SK-N-SH treated with all-trans-retinoic acid at 6 μM for 48 hours (cell line): ENCODE data around the gene C15orf39.

Source experiments
- ARNTL ChIP-seq: fragments of 450-650 bp; formaldehyde crosslinking; IDR thresholded peaks from 2 replicates; pipeline ENCODE4 v1.5.0; 2020; ENCODE audit warnings: low read depth, mild to moderate bottlenecking, moderate library complexity, borderline replicate concordance
- BACH2 ChIP-seq: fragments of 250-450 bp; sonication (Bioruptor Pico); IDR thresholded peaks from 2 replicates; pipeline ENCODE4 v1.9.0; 2021; ENCODE audit warnings: mild to moderate bottlenecking, borderline replicate concordance
- ESRRG ChIP-seq: fragments of 250-450 bp; sonication (Bioruptor Pico); IDR thresholded peaks from 2 replicates; pipeline ENCODE4 v1.6.1; 2021; ENCODE audit warnings: mild to moderate bottlenecking
- ISL1 ChIP-seq: fragments of 250-450 bp; sonication (Bioruptor Pico); IDR thresholded peaks from 2 replicates; pipeline ENCODE4 v2.1.2; 2022; ENCODE audit warnings: mild to moderate bottlenecking, moderate library complexity
- OSR1 ChIP-seq: fragments of 250-450 bp; sonication (Bioruptor Pico); IDR thresholded peaks from 2 replicates; pipeline ENCODE4 v1.8.0; 2022; ENCODE audit warnings: moderate library complexity, mild to moderate bottlenecking, inconsistent platforms
- PPARA ChIP-seq: fragments of 250-450 bp; sonication (Bioruptor Pico); IDR thresholded peaks from 2 replicates; pipeline ENCODE4 v1.5.0; 2020; ENCODE audit warnings: mild to moderate bottlenecking, borderline replicate concordance
- SNAI2 ChIP-seq: fragments of 250-450 bp; sonication (Bioruptor Pico); IDR thresholded peaks from 2 replicates; pipeline ENCODE4 v1.5.0; 2020; ENCODE audit warnings: mild to moderate bottlenecking, moderate library complexity
- TSHZ2 ChIP-seq: fragments of 250-450 bp; sonication (Bioruptor Pico); IDR thresholded peaks from 2 replicates; pipeline ENCODE4 v1.5.0; 2020; ENCODE audit warnings: mild to moderate bottlenecking, moderate library complexity
- ZC3H10 ChIP-seq: fragments of 250-450 bp; sonication (Bioruptor Pico); IDR thresholded peaks from 2 replicates; pipeline ENCODE4 v1.5.1; 2021; ENCODE audit warnings: mild to moderate bottlenecking, moderate library complexity
- ZFP3 ChIP-seq: fragments of 250-450 bp; sonication (Bioruptor Pico); IDR thresholded peaks from 2 replicates; pipeline ENCODE4 v1.5.0; 2020; ENCODE audit warnings: mild to moderate bottlenecking, moderate library complexity
- ZNF565 ChIP-seq: fragments of 450-650 bp; formaldehyde crosslinking; conservative IDR thresholded peaks from 2 replicates; pipeline ENCODE4 v1.5.0; 2020; ENCODE audit warnings: low read depth, mild to moderate bottlenecking, moderate library complexity
- ZNF70 ChIP-seq: fragments of 450-650 bp; formaldehyde crosslinking; IDR thresholded peaks from 2 replicates; pipeline ENCODE4 v1.5.0; 2020; ENCODE audit warnings: mild to moderate bottlenecking, moderate library complexity
- TF ChIP-seq, protein P1 (sequence below): fragments of 250-450 bp; sonication (Bioruptor Pico); IDR thresholded peaks from 2 replicates; pipeline ENCODE4 v1.8.0; 2020; ENCODE audit warnings: mild to moderate bottlenecking, moderate library complexity, borderline replicate concordance

GRCh38 chr15:75213212-75213767 is 11.6 kb downstream of the C15orf39 start:
- no peak for TF ChIP-seq TSHZ2 (CRISPR knock-in tag)
- TF ChIP-seq BACH2: no peak
- TF ChIP-seq PPARA (CRISPR knock-in tag): no peak
- no peak for TF ChIP-seq SNAI2 (CRISPR knock-in tag)
- TF ChIP-seq ZNF70 (CRISPR knock-in tag): no peak
- TF ChIP-seq ESRRG (CRISPR knock-in tag): no peak
- no peak for TF ChIP-seq OSR1 (CRISPR knock-in tag)
- no peak for TF ChIP-seq ARNTL (CRISPR knock-in tag)
- TF ChIP-seq ISL1 (CRISPR knock-in tag): no peak
- TF ChIP-seq ZNF565: no peak
- no peak for TF ChIP-seq ZFP3 (CRISPR knock-in tag)
- no peak for TF ChIP-seq ZC3H10
- TF ChIP-seq, protein P1, sequence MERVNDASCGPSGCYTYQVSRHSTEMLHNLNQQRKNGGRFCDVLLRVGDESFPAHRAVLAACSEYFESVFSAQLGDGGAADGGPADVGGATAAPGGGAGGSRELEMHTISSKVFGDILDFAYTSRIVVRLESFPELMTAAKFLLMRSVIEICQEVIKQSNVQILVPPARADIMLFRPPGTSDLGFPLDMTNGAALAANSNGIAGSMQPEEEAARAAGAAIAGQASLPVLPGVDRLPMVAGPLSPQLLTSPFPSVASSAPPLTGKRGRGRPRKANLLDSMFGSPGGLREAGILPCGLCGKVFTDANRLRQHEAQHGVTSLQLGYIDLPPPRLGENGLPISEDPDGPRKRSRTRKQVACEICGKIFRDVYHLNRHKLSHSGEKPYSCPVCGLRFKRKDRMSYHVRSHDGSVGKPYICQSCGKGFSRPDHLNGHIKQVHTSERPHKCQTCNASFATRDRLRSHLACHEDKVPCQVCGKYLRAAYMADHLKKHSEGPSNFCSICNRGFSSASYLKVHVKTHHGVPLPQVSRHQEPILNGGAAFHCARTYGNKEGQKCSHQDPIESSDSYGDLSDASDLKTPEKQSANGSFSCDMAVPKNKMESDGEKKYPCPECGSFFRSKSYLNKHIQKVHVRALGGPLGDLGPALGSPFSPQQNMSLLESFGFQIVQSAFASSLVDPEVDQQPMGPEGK (CRISPR knock-in tag): no peak
